ENCODE data around the gene HOXB6.

Gene HOXB6

GRCh38 chr17:48633266-48633677 is 28.5 kb upstream of the HOXB6 start:
- no peak for DNase-seq (ENCODE audit: low read depth)
- no peak for TF ChIP-seq CTCF (IDR thresholded peaks at IDR 0.05; ENCODE audit: low read length, missing control alignments)
- no peak overlapping the region for H3K4me3 ChIP-seq (replicated peaks; ENCODE audit: low read depth, low read length)

GRCh38 chr17:48632579-48633265 is 27.9 kb upstream of the HOXB6 start:
- no peak for DNase-seq (ENCODE audit: low read depth)
- no peak overlapping the region for H3K4me3 ChIP-seq (replicated peaks; ENCODE audit: low read depth, low read length)
- no peak for TF ChIP-seq CTCF (IDR thresholded peaks at IDR 0.05; ENCODE audit: low read length, missing control alignments)

GRCh38 chr17:48631693-48632578 is 27.1 kb upstream of the HOXB6 start:
- DNase-seq (ENCODE audit: low read depth) = no peak
- no peak for TF ChIP-seq CTCF (IDR thresholded peaks at IDR 0.05; ENCODE audit: low read length, missing control alignments)
- no peak overlapping the region for H3K4me3 ChIP-seq (replicated peaks; ENCODE audit: low read depth, low read length)

DNA sequence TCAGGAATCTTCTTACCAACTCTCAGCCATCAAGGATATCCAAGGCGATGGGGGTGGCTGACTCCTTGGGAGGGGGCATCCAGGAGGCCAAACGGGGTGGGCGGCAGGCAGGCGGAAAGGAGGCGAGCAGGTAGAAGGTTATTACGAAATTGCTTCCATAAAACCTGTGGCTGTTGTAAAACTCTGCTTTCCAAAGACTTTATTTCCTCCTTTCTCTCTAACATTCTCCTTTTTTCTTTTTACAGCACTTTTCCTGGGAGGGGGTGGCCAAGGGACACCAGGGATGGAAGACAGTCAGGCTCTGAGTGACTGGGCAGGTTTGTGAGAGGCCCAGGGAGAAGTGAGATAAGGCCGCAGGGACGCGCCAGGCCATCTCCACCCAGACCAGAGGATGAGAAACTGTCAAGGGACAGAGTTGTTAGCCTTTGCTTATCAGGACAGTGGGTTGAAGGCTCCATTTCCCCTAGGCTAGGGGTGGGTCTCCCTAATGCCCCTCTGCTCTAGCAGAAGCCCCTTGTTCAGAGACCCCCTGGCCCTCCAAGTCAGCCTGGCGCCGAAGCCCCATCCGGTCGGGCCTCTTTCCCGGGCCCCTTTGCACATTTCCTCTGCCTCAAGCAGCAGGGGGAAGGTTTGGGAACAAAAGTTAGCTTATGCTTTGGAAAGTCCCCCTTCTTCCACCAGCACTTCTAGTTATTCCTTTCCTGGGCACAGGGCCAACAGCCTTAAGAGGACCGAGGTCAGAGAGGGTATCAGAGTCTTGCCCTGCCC is 26.3 kb upstream of the HOXB6 start:
- DNase-seq (ENCODE audit: low read depth) = no peak
- H3K4me3 ChIP-seq (replicated peaks; ENCODE audit: low read depth, low read length) = no peak overlapping the region
- TF ChIP-seq CTCF (IDR thresholded peaks at IDR 0.05; ENCODE audit: low read length, missing control alignments) = no peak

DNA sequence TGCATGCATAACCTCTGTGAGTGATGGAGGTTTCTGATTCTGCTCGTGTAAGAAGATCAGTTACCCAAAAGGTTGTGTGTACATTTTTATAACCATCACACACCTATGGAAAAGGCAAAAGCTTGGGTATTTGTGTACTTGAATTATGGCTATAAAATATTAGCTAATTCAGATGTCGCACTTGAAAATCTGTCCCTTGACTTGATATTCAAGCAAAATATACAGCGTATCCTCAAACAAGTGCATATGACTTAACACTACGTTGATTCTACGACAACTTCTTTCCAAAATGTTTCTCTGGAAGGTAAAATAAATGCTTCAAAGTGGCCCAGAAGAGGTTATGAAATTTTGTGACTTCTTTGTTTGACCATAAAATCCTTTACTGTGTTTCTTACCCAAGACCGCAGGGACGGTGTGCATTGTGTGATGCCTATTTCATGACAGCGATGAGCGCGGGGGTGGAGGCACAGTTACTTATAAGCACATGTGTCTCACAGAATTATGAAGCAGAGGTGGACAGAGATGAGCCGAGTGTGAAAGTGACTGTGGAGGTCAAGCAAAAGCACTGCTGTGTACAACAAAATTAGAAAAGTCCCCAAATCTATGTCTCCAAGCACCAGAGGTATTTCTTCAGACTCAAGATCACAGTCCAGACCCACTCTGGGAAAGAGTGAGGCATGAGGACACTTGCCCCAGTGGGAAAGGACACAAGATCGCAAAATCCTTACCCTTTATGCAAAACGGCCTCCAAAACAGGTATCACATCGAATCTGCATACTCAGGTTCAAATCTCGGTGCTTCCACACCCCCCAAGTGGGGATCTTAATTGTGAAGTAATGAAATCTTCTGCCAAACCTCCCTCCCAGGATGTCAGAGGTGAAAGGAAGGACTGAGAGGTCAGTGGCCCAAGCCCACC is 25.5 kb upstream of the HOXB6 start:
- TF ChIP-seq CTCF (IDR thresholded peaks at IDR 0.05; ENCODE audit: low read length, missing control alignments) = no peak
- no peak for DNase-seq (ENCODE audit: low read depth)
- H3K4me3 ChIP-seq (replicated peaks; ENCODE audit: low read depth, low read length) = no peak overlapping the region

- H3K4me3 ChIP-seq (replicated peaks; ENCODE audit: low read depth, low read length) = no peak overlapping the region
- DNase-seq (ENCODE audit: low read depth) = no peak
- no peak for TF ChIP-seq CTCF (IDR thresholded peaks at IDR 0.05; ENCODE audit: low read length, missing control alignments)
Measured at GRCh38 chr17:48629411-48629759, 24.6 kb upstream of the HOXB6 start.

Measured in fibroblast of pulmonary artery (primary cell).